ENCODE measurements around the gene ADGRA1. TPM values are rescaled to one million over a fixed set of nuclear protein-coding genes. Genes with fewer than 3 reads are reported as not detected.

ADGRA1 gene, protein sequence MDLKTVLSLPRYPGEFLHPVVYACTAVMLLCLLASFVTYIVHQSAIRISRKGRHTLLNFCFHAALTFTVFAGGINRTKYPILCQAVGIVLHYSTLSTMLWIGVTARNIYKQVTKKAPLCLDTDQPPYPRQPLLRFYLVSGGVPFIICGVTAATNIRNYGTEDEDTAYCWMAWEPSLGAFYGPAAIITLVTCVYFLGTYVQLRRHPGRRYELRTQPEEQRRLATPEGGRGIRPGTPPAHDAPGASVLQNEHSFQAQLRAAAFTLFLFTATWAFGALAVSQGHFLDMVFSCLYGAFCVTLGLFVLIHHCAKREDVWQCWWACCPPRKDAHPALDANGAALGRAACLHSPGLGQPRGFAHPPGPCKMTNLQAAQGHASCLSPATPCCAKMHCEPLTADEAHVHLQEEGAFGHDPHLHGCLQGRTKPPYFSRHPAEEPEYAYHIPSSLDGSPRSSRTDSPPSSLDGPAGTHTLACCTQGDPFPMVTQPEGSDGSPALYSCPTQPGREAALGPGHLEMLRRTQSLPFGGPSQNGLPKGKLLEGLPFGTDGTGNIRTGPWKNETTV
- not detected for total RNA-seq
- not detected for total RNA-seq (2013)

DNA sequence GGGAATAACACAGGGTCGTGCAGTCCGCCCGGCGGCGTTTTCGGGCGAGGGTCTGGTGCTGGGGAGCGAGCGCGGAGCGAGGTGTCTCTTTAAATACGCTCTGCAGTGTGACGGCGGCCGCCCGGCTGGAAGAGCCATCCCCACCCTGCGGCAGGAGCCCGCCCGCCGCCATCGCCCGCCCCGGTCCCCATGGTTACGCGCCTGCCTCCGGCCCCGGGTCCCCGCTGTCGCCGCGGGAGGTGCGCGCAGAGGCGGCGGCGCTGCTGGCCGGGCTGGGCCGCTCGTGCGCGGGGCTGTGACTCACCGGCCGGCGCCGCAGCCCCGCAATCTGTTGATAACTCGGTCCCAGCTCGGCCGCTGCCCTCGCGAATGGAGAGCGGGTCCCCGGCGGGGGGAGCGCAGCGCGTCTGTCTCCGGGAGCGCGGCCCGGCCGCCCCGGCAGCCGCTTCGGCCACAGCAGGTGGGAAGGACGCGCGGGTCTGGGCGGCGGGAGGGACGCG is at the start of gene ADGRA1:
Gene ADGRA1, plus strand, starts transcription at position 246 of the 500 bp plus-strand sequence. CDS start 986 bp downstream, outside the sequence.
- DNase-seq (no peak), ATAC-seq (no peak)
- Mint-ChIP-seq H3K27me3 (ENCODE audit: low read depth in 2 of 2) (peaks cover 0 to 10% of the 10 kb centered on the region in 2 donors), H3K9me3 (no peaks in the 10 kb centered on the region), H3K4me1 (peaks cover 0 to 6% of the 10 kb centered on the region in 2 donors), H3K36me3 (no peaks in the 10 kb centered on the region), H3K27ac (no peak within 1 kb of the TSS), H3K4me3 (no peak within 1 kb of the TSS)
- 3% methylated on average over 72 of the region's 72 CpGs for WGBS (ENCODE audit: insufficient coverage)
- Histone ChIP-seq H3K27me3 (ENCODE audit: control insufficient read depth, insufficient read depth, low read length) (peaks cover 16% of the 10 kb centered on the region), H3K9me3 (ENCODE audit: control insufficient read depth, insufficient read depth, low read length) (no peaks in the 10 kb centered on the region), H3K4me1 (ENCODE audit: control insufficient read depth, insufficient read depth, low read length) (peaks cover 5% of the 10 kb centered on the region), H3K4me3 (ENCODE audit: low read length) (no peak within 1 kb of the TSS), H3K36me3 (ENCODE audit: control insufficient read depth, insufficient read depth, low read length) (no peaks in the 10 kb centered on the region), H3K27ac (ENCODE audit: low read length) (no peak within 1 kb of the TSS)
- TF ChIP-seq, protein P1, sequence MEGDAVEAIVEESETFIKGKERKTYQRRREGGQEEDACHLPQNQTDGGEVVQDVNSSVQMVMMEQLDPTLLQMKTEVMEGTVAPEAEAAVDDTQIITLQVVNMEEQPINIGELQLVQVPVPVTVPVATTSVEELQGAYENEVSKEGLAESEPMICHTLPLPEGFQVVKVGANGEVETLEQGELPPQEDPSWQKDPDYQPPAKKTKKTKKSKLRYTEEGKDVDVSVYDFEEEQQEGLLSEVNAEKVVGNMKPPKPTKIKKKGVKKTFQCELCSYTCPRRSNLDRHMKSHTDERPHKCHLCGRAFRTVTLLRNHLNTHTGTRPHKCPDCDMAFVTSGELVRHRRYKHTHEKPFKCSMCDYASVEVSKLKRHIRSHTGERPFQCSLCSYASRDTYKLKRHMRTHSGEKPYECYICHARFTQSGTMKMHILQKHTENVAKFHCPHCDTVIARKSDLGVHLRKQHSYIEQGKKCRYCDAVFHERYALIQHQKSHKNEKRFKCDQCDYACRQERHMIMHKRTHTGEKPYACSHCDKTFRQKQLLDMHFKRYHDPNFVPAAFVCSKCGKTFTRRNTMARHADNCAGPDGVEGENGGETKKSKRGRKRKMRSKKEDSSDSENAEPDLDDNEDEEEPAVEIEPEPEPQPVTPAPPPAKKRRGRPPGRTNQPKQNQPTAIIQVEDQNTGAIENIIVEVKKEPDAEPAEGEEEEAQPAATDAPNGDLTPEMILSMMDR (IDR thresholded peaks at IDR 0.05), result no peak
- intact Hi-C loops (cut with micrococcal nuclease), result no loop called here

DNA sequence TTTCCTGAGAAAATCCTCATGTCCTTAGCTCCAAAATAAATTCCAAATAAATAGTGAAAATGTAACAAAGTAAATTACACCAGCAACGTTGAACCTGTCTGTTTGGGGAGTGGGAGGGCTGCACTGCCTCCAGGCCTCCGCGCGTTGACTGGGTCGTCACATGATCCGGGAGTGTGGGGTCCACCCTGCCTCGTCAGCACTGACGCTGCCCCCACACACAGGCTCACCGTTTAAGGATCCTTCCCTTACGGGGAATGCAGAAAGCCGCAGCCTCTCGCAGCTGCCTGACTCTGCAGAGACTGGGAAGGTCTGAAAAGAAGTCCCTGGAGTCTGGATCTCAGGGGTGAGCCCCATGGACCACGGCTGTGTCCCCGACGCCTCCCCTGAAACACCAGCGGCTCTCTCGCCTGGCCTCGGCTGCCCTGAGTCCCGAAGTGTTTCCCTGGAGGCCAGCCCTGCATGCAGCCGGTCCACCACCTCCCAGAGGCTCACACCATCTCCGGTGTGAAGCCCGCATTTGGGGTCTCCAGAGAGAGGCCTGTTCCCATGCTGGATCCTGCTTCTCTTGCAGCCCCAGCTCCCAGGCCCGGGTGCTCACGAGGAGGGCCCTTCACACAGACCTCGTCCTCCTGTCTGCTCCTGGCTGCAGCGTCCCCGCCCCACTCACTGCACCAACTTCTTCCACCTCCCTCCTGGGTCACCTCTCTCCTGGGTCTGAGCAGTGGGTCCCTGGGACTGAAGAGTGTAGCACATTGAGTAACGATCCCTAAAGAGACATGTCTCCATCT is 49.5 kb upstream of the ADGRA1 start:
- H3K36me3 ChIP-seq (ENCODE audit: control insufficient read depth, insufficient read depth, low read length), result no peaks in the 10 kb centered on the region
- no peaks in the 10 kb centered on the region for H3K9me3 Mint-ChIP-seq
- 89% methylated on average over 28 of the region's 28 CpGs for WGBS (ENCODE audit: insufficient coverage)
- H3K4me3 ChIP-seq (ENCODE audit: low read length), result no peak overlapping the region
- H3K4me1 Mint-ChIP-seq, result peaks cover 8 to 16% of the 10 kb centered on the region in 2 donors
- peaks cover 15 to 17% of the 10 kb centered on the region in 2 donors for H3K27me3 Mint-ChIP-seq (ENCODE audit: low read depth in 2 of 2)
- no peak for DNase-seq
- H3K27me3 ChIP-seq (ENCODE audit: control insufficient read depth, insufficient read depth, low read length), result no peaks in the 10 kb centered on the region
- no peaks in the 10 kb centered on the region for H3K9me3 ChIP-seq (ENCODE audit: control insufficient read depth, insufficient read depth, low read length)
- no peaks in the 10 kb centered on the region for H3K36me3 Mint-ChIP-seq
- no peak overlapping the region for H3K27ac ChIP-seq (ENCODE audit: low read length)
- intact Hi-C loops (cut with micrococcal nuclease), result no loop called here
- ATAC-seq, result no peak
- TF ChIP-seq, protein P1 (IDR thresholded peaks at IDR 0.05), result no peak
- peaks cover 8% of the 10 kb centered on the region for H3K4me1 ChIP-seq (ENCODE audit: control insufficient read depth, insufficient read depth, low read length)
- H3K27ac Mint-ChIP-seq, result no peak overlapping the region
- no peak overlapping the region for H3K4me3 Mint-ChIP-seq

DNA sequence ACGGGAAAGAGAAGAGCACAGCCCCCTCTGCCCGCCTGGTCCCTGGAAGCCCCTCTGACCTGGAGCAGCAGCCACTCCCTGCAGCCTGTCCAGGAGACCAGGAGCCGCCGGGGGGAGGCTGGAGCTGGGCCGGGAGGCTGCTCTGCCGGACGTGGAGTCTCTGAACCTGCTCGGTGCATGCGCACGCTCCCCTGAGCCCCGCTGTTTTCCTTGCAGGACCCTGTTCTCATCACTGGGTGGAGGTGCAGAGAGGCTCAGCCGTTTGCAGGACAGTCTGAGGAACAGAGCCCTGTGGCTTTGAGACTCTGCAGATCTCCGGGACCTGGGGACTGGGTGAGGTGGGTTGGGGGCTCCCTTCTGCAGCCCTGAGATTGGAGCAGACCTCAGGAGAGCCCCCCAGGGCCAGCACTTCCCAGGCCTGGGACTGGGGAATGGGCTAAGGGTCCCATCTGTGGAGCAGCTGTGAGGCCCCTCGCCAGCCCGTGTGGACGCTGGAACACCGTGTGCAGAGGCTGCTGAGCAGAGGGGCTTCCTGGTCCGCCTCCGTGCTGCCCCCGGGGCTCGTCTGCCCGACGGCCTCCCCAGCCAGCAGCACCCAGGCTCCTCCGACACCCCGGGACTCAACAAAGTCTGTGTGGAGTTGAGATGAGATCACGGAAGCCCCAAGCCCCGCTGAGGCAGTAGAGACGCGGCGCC is 48.5 kb upstream of the ADGRA1 start:
- Histone ChIP-seq H3K36me3 (ENCODE audit: control insufficient read depth, insufficient read depth, low read length) (no peaks in the 10 kb centered on the region), H3K9me3 (ENCODE audit: control insufficient read depth, insufficient read depth, low read length) (no peaks in the 10 kb centered on the region), H3K27ac (ENCODE audit: low read length) (no peak overlapping the region), H3K4me3 (ENCODE audit: low read length) (no peak overlapping the region), H3K4me1 (ENCODE audit: control insufficient read depth, insufficient read depth, low read length) (no peaks in the 10 kb centered on the region), H3K27me3 (ENCODE audit: control insufficient read depth, insufficient read depth, low read length) (no peaks in the 10 kb centered on the region)
- ATAC-seq (no peak), DNase-seq (no peak)
- no peaks in the 10 kb centered on the region for H3K36me3 Mint-ChIP-seq
- H3K27ac Mint-ChIP-seq, result no peak overlapping the region
- intact Hi-C loops (cut with micrococcal nuclease), result no loop called here
- no peak overlapping the region for H3K4me3 Mint-ChIP-seq
- TF ChIP-seq, protein P1 (IDR thresholded peaks at IDR 0.05), result no peak
- H3K27me3 Mint-ChIP-seq (ENCODE audit: low read depth in 2 of 2), result peaks cover 10 to 15% of the 10 kb centered on the region in 2 donors
- peaks cover 0 to 9% of the 10 kb centered on the region in 2 donors for H3K4me1 Mint-ChIP-seq
- WGBS (ENCODE audit: insufficient coverage), result 71% methylated on average over 30 of the region's 30 CpGs
- H3K9me3 Mint-ChIP-seq, result no peaks in the 10 kb centered on the region
